Transverse colon (tissue), 4 donors: ENCODE data around the gene SLA2. TPM values are rescaled to one million over a fixed set of nuclear protein-coding genes. Genes with fewer than 3 reads are reported as not detected.

Experiments used
- DNase-seq: peaks from one replicate; pipeline ENCODE4 v3.0.0-alpha.2; 2019
- H3K27ac ChIP-seq, 4 donors: fragments of 200-600 bp; sonication (generic); 2 replicates each; pipeline ENCODE4 v1.5.1; 2016 to 2018; ENCODE audit warnings: inconsistent platforms in 4 of 4
- H3K27me3 ChIP-seq: fragments of 200-600 bp; sonication (generic); 2 replicates; pipeline ENCODE4 v1.5.1; 2017; ENCODE audit warnings: inconsistent platforms
- H3K36me3 ChIP-seq, 4 donors: fragments of 200-600 bp; sonication (generic); 2 replicates each; pipeline ENCODE4 v1.5.1; 2017 to 2019; ENCODE audit warnings: inconsistent platforms in 4 of 4
- H3K4me1 ChIP-seq, 4 donors: fragments of 200-600 bp; sonication (generic); 2 replicates each; pipeline ENCODE4 v1.5.1; 2017 to 2020; ENCODE audit warnings: inconsistent platforms in 4 of 4
- H3K4me3 ChIP-seq, 4 donors: fragments of 200-600 bp; sonication (generic); 1 replicate in 1 of 4; 2 replicates in 3 of 4; pipeline versions ENCODE4 v1.5.1 to v1.6.1; 2017 to 2019; ENCODE audit warnings: inconsistent platforms in 4 of 4
- H3K9me3 ChIP-seq, 2 donors: fragments of 200-600 bp; sonication (generic); 2 replicates each; pipeline ENCODE4 v1.5.1; 2017 to 2019; ENCODE audit warnings: inconsistent platforms in 2 of 2
- CTCF ChIP-seq, 5 experiments: fragments of 200-600 bp in 3 of 5; fragments of 450-650 bp in 2 of 5; sonication (generic) in 3 of 5; IDR thresholded peaks; 1 replicate in 2 of 5; 2 replicates in 3 of 5; pipeline ENCODE4 v1.5.1; 2016 to 2017; ENCODE audit warnings: antibody characterized with exemption in 5 of 5, inconsistent platforms in 3 of 5, mild to moderate bottlenecking in 2 of 5, moderate library complexity in 1 of 5
- EP300 ChIP-seq: sonication (generic); formaldehyde crosslinking; IDR thresholded peaks from one replicate; pipeline ENCODE4 v1.6.1; 2017; ENCODE audit warnings: antibody characterized with exemption, low read depth
- POLR2A ChIP-seq: fragments of 450-650 bp; IDR thresholded peaks from one replicate; pipeline ENCODE4 v1.6.1; 2016; ENCODE audit warnings: antibody characterized with exemption, mild to moderate bottlenecking, moderate library complexity
- POLR2AphosphoS5 ChIP-seq, 3 donors: sonication (generic); formaldehyde crosslinking; IDR thresholded peaks; one replicate each; pipeline ENCODE4 v1.6.1; 2016; ENCODE audit warnings: antibody characterized with exemption in 3 of 3
- WGBS, 2 donors: methylation state at CpG; one replicate each; pipeline ENCODE4 v1.1.5; 2018; ENCODE audit warnings: low coverage in 1 of 2; 5-methylcytosine and 5-hydroxymethylcytosine counted together
- in situ Hi-C, 4 donors: fragments of 200-750 bp; cut with MboI; loops; one replicate each; pipeline versions ENCODE4 v1.15.0 to v1.15.1; 2017; ENCODE audit warnings: low sequenced_read_pairs in 3 of 4, low pct_ligation_motif_present in 1 of 4, low pct_unique_long_range_greater_than_20kb in 1 of 4
- intact Hi-C: fragments of 100-400 bp; cut with DNase I; formaldehyde crosslinking; loops from one replicate; pipeline ENCODE4 v1.15.1; 2023; ENCODE audit warnings: low total_unique reads
- total RNA-seq, 4 donors: library from RNA; depleted of rRNA; stranded (reverse); fragments of >200 nt; gene quantifications; one replicate each; pipeline ENCODE4 v1.1.0, GENCODE V29; 2016

SLA2 gene
- total RNA-seq, 4 donors from 2014 or later = 0.48 to 2.6 TPM; not detected in 2

- in situ Hi-C loops (loop anchor here in 3 of 4 donors (10.0 to 25.0 kb wide), 2 partner anchors 47 to 286 kb away; partner anchors contain the start of gene TLDC2 (in 1 of the 3)), intact Hi-C loops (loop anchor here (5.0 to 10.0 kb wide), 2 partner anchors 34 to 153 kb away; no protein-coding TSS in a partner anchor)
- H3K27me3 ChIP-seq = no peaks in the 10 kb centered on the region
- H3K36me3 ChIP-seq = no peaks in the 10 kb centered on the region
- H3K27ac ChIP-seq = no peak overlapping the region
- no peaks in the 10 kb centered on the region for H3K9me3 ChIP-seq
- WGBS, 2 donors = 29 to 62% methylated on average over 1 of the region's 1 CpG
- H3K4me1 ChIP-seq = peaks cover 0 to 9% (median 6%) of the 10 kb centered on the region in 4 donors
- no peak for TF ChIP-seq CTCF (IDR thresholded peaks at IDR 0.05)
- DNase-seq = no peak
- H3K4me3 ChIP-seq = no peak overlapping the region
Measured at GRCh38 chr20:36601540-36601939, 44.5 kb downstream of the SLA2 start.

GRCh38 chr20:36599912-36600345, 46.1 kb downstream of the SLA2 start:
- TF ChIP-seq EP300 = no peak
- TF ChIP-seq POLR2A = no peak
- TF ChIP-seq CTCF (IDR thresholded peaks at IDR 0.05) = no peak
- no peak for TF ChIP-seq POLR2AphosphoS5 (IDR thresholded peaks at IDR 0.05)
- DNase-seq = no peak
- Histone ChIP-seq H3K4me1 (peaks cover 0 to 2% (median under 1%) of the 10 kb centered on the region in 4 donors), H3K4me3 (no peak overlapping the region), H3K9me3 (no peaks in the 10 kb centered on the region), H3K36me3 (no peaks in the 10 kb centered on the region), H3K27me3 (no peaks in the 10 kb centered on the region), H3K27ac (no peak overlapping the region)
- intact Hi-C loops (loop anchor here (5.0 to 10.0 kb wide), 3 partner anchors 33 to 403 kb away; no protein-coding TSS in a partner anchor), in situ Hi-C loops (loop anchor here in 3 of 4 donors (10.0 to 25.0 kb wide), 2 partner anchors 45 to 287 kb away; partner anchors contain the start of gene TLDC2 (in 1 of the 3))
- WGBS, 2 donors = 42 to 64% methylated on average over 3 to 5 of the region's 5 CpGs

GRCh38 chr20:36593347-36593929, 52.6 kb downstream of the SLA2 start:
- TF ChIP-seq CTCF (IDR thresholded peaks at IDR 0.05) = no peak
- no peak for TF ChIP-seq POLR2A
- TF ChIP-seq POLR2AphosphoS5 (IDR thresholded peaks at IDR 0.05) = no peak
- no peak for TF ChIP-seq EP300
- Histone ChIP-seq H3K4me3 (no peak overlapping the region), H3K27me3 (no peaks in the 10 kb centered on the region), H3K27ac (peak overlapping the region in 1 of 4 donors; percentile 37), H3K9me3 (no peaks in the 10 kb centered on the region), H3K4me1 (no peaks in the 10 kb centered on the region), H3K36me3 (no peaks in the 10 kb centered on the region)
- intact Hi-C loops (loop anchor here (5.0 kb wide), 1 partner anchor 36 kb away; no protein-coding TSS in a partner anchor), in situ Hi-C loops (no loop called here)
- DNase-seq = no peak
- 98% methylated on average over 5 of the region's 5 CpGs; no CpG with 5 or more reads in 1 of the 2 donors for WGBS, 2 donors

- Histone ChIP-seq H3K9me3 (no peaks in the 10 kb centered on the region), H3K36me3 (no peaks in the 10 kb centered on the region), H3K27me3 (no peaks in the 10 kb centered on the region), H3K27ac (no peak overlapping the region), H3K4me1 (no peaks in the 10 kb centered on the region), H3K4me3 (no peak overlapping the region)
- WGBS, 2 donors = 79 to 86% methylated on average over 9 of the region's 9 CpGs
- in situ Hi-C loops (no loop called here), intact Hi-C loops (loop anchor here (5.0 kb wide), 1 partner anchor 35 kb away; no protein-coding TSS in a partner anchor)
- no peak for DNase-seq
- TF ChIP-seq CTCF (IDR thresholded peaks at IDR 0.05) (peak in 4 of 5 experiments; percentile 16 to 34 (median 23)), POLR2A (no peak), POLR2AphosphoS5 (IDR thresholded peaks at IDR 0.05) (no peak), EP300 (no peak)
Measured at GRCh38 chr20:36591854-36592641, 53.9 kb downstream of the SLA2 start.
